HL-60/S4 (cell line): ENCODE data around the gene DCLK2.

ENCODE experiments used
- in situ Hi-C: fragments of 300-500 bp; cut with MboI; formaldehyde crosslinking; loops from 2 replicates; pipeline ENCODE4 v1.14.3; 2022; ENCODE audit warnings: low sequenced_read_pairs

DCLK2 gene

DNA sequence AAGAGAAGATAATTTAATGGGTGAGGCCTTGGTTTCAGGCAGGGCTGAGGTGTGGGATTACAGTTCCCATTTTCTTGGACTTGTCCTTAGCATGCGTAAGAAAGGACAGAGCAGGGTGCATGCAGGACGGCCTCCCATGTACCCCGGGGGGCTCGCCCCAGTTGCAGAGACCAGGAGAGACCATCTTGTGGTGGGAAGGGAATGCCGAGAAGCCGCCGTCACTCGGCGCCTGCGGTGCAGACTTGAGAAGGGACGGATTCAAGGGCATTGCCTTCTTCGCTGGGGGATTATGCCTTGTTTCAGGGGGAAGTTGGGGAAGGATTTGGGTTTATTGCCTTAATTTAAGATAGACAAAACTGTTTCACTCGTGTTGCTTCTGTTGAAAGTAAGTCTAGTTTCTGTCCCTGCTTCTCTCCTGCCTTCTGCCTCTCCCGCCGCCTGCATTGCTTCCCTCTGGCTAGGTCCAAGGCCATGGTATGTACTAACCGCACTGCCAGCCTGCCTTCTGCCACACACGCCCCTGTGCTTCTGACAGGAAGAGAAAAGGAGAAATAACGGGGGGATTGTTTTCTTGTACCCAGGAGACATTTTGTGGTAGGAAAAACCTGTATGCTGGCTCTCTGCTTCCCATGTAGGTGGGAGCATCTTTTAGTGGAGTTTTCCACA lies 175.9 kb downstream of the DCLK2 start:
- in situ Hi-C loops, result no loop called here

- in situ Hi-C loops, result no loop called here
These were observed 177.5 kb downstream of the DCLK2 start for GRCh38 chr4:150255610-150256224.

- in situ Hi-C loops, result no loop called here
These were observed 178.0 kb downstream of the DCLK2 start for GRCh38 chr4:150256225-150256620.

GRCh38 chr4:150256841-150257730 lies 178.8 kb downstream of the DCLK2 start:
- in situ Hi-C loops, result no loop called here

GRCh38 chr4:150258569-150258968 lies 180.3 kb downstream of the DCLK2 start:
- in situ Hi-C loops, result no loop called here

GRCh38 chr4:150259861-150260567 lies 181.8 kb downstream of the DCLK2 start:
- in situ Hi-C loops, result no loop called here

- in situ Hi-C loops, result no loop called here
These were observed 183.3 kb downstream of the DCLK2 start for GRCh38 chr4:150261571-150261970.

DNA sequence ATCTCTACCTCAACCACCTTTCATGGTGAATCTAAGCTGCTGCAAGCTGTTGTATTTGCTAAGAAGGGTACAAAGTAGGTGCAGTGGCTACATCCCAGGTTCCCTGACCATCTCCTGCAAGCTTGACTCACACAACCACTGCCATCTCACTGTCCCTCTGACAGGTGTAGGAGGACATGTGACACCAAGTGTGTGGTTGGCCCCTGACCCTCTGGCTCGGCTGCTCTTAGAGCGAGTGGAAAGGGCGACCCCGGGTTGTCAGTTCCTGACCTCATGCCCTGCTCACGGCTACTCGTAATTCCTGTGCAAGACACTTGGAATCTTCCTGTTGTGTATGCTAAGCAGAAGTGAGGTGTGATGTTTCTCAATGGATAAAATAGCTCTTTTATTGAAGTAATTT lies 184.4 kb downstream of the DCLK2 start:
- in situ Hi-C loops, result no loop called here

DNA sequence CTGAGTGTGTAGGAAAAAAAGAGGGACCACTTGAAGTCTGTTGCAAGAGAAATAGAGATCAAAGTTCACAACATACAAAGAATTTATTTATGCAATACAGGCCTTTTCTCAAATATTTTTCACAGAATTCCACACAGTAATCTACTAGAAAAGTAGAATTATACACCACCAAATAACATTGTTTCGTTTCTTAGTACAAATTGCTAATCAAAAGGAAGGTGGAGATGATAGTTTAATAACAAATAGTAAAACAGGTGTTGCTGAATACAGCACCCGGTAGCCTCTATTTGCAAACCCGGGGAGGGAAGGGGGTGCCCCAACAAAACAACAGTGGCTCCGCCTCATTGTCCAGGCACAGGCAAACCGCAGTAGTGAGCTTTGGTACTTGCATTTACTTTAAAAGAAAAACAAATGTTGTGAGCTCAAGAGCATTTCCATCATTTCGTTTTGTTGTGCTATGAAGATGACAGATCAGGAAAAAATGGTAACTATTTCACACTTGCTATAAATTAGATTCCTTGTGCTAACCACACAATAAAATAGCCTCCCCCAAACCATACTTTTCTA lies 186.4 kb downstream of the DCLK2 start:
- in situ Hi-C loops, result no loop called here

DNA sequence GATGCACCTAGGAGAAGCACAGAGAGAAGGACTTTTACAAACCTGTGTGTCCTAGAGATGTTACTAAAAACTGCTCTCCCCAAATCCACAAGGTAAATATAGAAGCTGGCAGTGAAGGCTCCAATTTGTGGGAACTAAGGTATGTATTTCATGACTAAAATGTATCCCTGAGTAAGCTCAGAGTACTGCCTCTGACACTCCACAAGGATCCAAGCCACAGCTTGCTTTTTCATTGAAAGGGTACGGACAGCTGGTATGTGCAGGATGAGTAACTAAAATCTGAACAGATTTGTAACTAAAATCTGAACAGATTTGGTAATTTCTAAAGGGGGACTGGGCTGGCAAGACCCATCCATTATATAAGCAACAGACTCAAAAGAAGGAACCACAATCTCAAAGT lies 187.6 kb downstream of the DCLK2 start:
- in situ Hi-C loops, result no loop called here

DNA sequence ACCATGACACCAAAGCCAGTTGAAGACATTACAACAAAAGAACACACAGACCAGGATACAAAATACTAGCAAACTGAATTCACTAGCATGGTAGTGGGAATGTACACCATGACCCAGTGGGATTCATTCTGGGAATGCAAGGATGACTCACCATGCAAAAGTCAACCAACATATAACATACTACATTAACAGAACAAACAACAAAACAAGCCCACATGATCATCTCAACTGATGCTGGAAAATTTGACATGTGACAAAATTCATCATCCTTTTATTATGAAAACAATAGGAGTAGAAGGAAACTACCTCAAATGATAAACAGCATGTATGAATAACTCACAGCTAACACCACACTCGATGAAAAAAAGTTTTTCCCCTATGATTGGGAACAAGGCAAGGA lies 190.2 kb downstream of the DCLK2 start:
- in situ Hi-C loops, result no loop called here

DNA sequence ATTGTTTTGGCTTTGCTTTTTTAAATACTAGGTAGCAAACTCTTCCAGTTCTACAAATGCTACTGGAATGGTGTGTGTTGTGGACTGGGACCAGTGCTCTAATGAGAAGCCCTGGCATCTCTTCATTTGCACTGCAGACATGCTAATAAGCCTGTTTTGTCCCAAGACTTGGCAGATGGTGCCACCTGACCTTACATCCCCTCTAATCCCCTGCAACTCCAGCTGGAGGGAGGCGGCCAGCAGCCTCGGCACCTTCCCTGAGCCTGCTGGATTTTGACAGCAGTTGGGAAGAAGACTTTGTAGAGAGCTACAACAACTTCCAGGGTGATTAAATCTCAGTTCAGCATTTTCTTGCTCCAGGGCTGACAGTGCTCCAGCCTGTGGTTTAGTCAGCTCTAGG lies 200.0 kb downstream of the DCLK2 start:
- in situ Hi-C loops, result no loop called here

GRCh38 chr4:150280081-150280895 lies 202.0 kb downstream of the DCLK2 start:
- in situ Hi-C loops, result no loop called here

- in situ Hi-C loops, result no loop called here
These were observed 202.7 kb downstream of the DCLK2 start for GRCh38 chr4:150280975-150281374.

DNA sequence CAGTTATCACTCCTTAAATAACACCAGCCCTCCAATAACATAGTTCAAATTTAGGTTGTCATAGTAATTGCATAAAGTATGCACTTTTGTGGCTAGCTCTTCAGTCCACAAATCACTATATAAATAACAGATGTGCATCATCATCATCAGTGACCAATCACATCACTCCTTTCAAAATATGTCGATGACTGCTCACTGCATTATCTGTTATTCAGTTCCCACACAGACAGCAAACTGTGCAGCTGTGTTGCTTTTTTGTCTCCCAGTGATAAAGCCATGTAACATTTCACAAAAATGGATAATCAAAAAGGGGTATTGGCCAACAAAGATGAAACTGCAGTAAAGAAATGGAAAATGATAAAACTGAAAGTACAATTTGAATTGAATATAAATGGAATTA lies 205.4 kb downstream of the DCLK2 start:
- in situ Hi-C loops, result no loop called here

DNA sequence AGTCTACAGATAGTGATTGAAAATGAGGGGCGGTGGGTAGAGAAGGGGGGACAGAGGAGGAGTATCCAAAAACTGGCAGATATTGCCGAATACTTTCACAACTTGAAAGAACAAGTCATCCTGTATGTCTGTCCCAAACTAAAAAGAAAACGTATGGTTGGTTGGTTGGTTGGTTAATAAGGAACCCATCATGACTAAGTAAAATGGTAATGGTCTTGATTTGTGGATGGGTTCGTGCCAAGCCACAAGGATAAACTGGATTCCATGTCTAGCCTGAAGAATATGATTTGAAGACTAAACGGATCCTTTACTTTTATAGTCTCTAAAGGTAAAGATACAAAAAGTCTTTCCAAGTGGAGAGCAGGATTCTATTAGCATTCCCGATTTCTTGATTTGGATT lies 208.4 kb downstream of the DCLK2 start:
- in situ Hi-C loops, result no loop called here

- in situ Hi-C loops, result no loop called here
These were observed 211.0 kb downstream of the DCLK2 start for GRCh38 chr4:150289198-150289597.

DNA sequence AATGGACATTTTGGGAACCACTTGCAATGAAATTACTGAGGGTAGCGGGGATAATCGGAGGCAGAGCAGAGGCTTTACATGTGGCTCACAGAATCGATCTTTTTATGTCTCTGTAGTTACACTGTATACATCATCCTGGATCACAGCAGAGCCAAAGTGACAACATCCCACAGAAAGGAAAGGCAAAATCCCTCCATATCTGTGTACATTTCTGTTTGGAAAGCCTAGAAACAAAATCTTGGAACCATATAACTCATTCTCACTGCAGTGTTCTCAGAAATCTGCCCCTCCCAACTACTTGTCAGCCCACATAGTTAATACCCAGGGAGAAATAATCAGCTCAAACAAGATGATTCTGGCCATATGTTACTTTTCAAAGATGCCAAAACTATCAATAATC lies 211.6 kb downstream of the DCLK2 start:
- in situ Hi-C loops, result loop anchor here (10.0 kb wide), 1 partner anchor 585 kb away; no protein-coding TSS in a partner anchor

DNA sequence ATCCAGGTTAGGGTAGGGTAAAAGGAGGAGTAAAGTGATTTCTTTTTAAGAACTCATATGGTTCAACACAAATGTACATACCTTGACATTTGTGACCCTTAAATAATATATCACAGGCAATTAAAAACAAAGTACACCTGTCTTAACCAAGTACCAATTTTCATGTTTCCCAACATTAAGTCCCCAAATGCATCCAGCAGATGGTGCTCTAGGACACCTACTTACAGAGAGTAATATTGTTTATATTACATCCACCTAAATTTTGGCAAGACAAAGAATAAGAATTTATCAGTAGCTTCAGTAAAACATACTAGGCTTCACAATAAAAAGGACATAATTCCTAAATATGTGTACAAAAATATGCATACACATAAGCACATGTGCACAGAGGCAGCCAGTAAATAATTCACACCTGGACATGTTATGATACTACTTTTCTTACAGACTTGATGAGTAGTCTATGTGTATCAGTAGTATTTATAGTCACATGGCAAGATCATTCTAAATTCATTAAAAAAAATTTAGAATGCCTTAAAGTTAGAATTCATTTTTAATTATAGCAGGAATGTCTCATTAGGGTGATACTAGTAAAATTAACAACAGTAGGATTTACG lies 219.7 kb downstream of the DCLK2 start:
- in situ Hi-C loops, result loop anchor here (10.0 kb wide), 1 partner anchor 577 kb away; no protein-coding TSS in a partner anchor
